NCI-H1930 (cell line): Measurements from ENCODE around the gene MARS1.
A peak's percentile ranks its signal among the peaks of the same experiment; 100 is the strongest.
"Not testable (repeated sequence)": the region's sequence is repeated elsewhere in the genome, so short reads cannot be mapped to it uniquely, and the experiment has no call there.

Source experiments
- DNase-seq, 2 experiments: peaks; one replicate each; lab custom pipeline; 2025; lab: John Stamatoyannopoulos, UW

MARS1 gene

GRCh38 chr12:57487597-57488401 is at the start of gene MARS1:
Gene MARS1 (plus strand): TSS chr12:57488068. CDS start chr12:57488091, 23 bp downstream.
- peak; percentile 93 to 96 for DNase-seq

- DNase-seq: no peak
These were observed 49.5 kb upstream of the MARS1 start for GRCh38 chr12:57438400-57438799.

- DNase-seq: no peak
These were observed 48.1 kb upstream of the MARS1 start for GRCh38 chr12:57439762-57440266.

GRCh38 chr12:57441393-57441792 is 46.5 kb upstream of the MARS1 start:
- DNase-seq: not testable (repeated sequence)

GRCh38 chr12:57441846-57442427 is 45.9 kb upstream of the MARS1 start:
- no peak for DNase-seq

GRCh38 chr12:57444337-57444736 is 43.5 kb upstream of the MARS1 start:
- not testable (repeated sequence) for DNase-seq

- DNase-seq: no peak
These were observed 43.1 kb upstream of the MARS1 start for GRCh38 chr12:57444744-57445143.

- DNase-seq: no peak
These were observed 41.4 kb upstream of the MARS1 start for GRCh38 chr12:57446292-57446960.

GRCh38 chr12:57448669-57449068 is 39.2 kb upstream of the MARS1 start:
- DNase-seq: no peak

GRCh38 chr12:57449375-57449774 is 38.5 kb upstream of the MARS1 start:
- no peak for DNase-seq

GRCh38 chr12:57450057-57450456 is 37.8 kb upstream of the MARS1 start:
- no peak for DNase-seq

- no peak for DNase-seq
These were observed 36.6 kb upstream of the MARS1 start for GRCh38 chr12:57451233-57451778.

- DNase-seq: no peak
These were observed 35.5 kb upstream of the MARS1 start for GRCh38 chr12:57452181-57452936.

- DNase-seq: peak; percentile 56 to 75
These were observed 34.8 kb upstream of the MARS1 start for GRCh38 chr12:57452937-57453509.

GRCh38 chr12:57454213-57454565 is 33.7 kb upstream of the MARS1 start:
- no peak for DNase-seq

- DNase-seq: peak; percentile 27 to 81
These were observed 33.1 kb upstream of the MARS1 start, which contains the start of gene INHBE for GRCh38 chr12:57454566-57455373. Gene INHBE (plus strand): TSS chr12:57455307. CDS start chr12:57455537, 230 bp downstream.

- DNase-seq: peak in 1 of 2 experiments; percentile 67
These were observed 32.3 kb upstream of the MARS1 start for GRCh38 chr12:57455374-57456144.

GRCh38 chr12:57456145-57456700 is 31.6 kb upstream of the MARS1 start:
- DNase-seq: peak; percentile 60 to 70
